ENCODE results near the gene DCDC2. TPM values are rescaled to one million over a fixed set of nuclear protein-coding genes. Genes with fewer than 3 reads are reported as not detected.

The DCDC2 gene
- total RNA-seq, 2 experiments from 2014 or later = 0.06 TPM; not detected in 1

- Histone ChIP-seq H3K36me3 (ENCODE audit: insufficient read depth, low read length) (no peaks in the 10 kb centered on the region), H3K27ac (ENCODE audit: low read depth, low read length, poor library complexity, severe bottlenecking) (no peak overlapping the region), H4K20me1 (ENCODE audit: insufficient read depth, low read length) (no peaks in the 10 kb centered on the region), H3K4me1 (ENCODE audit: insufficient read depth, low read length, poor library complexity, severe bottlenecking) (no peaks in the 10 kb centered on the region), H3K79me2 (ENCODE audit: insufficient read depth, low read depth, low read length) (no peaks in the 10 kb centered on the region), H3K4me3 (ENCODE audit: low read depth, low read length, poor library complexity, severe bottlenecking) (no peak overlapping the region), H2AFZ (ENCODE audit: low read length) (no peak overlapping the region), H3K9me3 (ENCODE audit: low read length) (no peaks in the 10 kb centered on the region), H3K4me2 (ENCODE audit: low read length) (no peak overlapping the region), H3K9me2 (ENCODE audit: insufficient read depth, low read length) (no peaks in the 10 kb centered on the region)
- ChIA-PET CTCF (ENCODE audit: unreplicated experiment) (no interaction called here), POLR2A (interaction anchor here (0.6 kb wide), 2 partner anchors 69 to 74 kb away, joined by 3 to 4 read pairs; no protein-coding TSS in a partner anchor)
- DNase-seq (ENCODE audit: low spot score) = no peak
- no TSS peak for BruUV-seq (replicated peaks)
- no peak for TF ChIP-seq EZH2phosphoT487 (IDR thresholded peaks at IDR 0.05; ENCODE audit: borderline replicate concordance, low read depth, low read length)
- TF ChIP-seq, protein P1, sequence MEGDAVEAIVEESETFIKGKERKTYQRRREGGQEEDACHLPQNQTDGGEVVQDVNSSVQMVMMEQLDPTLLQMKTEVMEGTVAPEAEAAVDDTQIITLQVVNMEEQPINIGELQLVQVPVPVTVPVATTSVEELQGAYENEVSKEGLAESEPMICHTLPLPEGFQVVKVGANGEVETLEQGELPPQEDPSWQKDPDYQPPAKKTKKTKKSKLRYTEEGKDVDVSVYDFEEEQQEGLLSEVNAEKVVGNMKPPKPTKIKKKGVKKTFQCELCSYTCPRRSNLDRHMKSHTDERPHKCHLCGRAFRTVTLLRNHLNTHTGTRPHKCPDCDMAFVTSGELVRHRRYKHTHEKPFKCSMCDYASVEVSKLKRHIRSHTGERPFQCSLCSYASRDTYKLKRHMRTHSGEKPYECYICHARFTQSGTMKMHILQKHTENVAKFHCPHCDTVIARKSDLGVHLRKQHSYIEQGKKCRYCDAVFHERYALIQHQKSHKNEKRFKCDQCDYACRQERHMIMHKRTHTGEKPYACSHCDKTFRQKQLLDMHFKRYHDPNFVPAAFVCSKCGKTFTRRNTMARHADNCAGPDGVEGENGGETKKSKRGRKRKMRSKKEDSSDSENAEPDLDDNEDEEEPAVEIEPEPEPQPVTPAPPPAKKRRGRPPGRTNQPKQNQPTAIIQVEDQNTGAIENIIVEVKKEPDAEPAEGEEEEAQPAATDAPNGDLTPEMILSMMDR (conservative IDR thresholded peaks at IDR 0.05; ENCODE audit: low read length) = no peak
- intact Hi-C loops (cut with micrococcal nuclease; ENCODE audit: unreplicated experiment) = no loop called here
Measured at GRCh38 chr6:24330137-24330732, 27.6 kb downstream of the DCDC2 start.

- Histone ChIP-seq H3K27ac (ENCODE audit: low read depth, low read length, poor library complexity, severe bottlenecking) (no peak overlapping the region), H3K4me1 (ENCODE audit: insufficient read depth, low read length, poor library complexity, severe bottlenecking) (no peaks in the 10 kb centered on the region), H3K36me3 (ENCODE audit: insufficient read depth, low read length) (no peaks in the 10 kb centered on the region), H3K9me2 (ENCODE audit: insufficient read depth, low read length) (no peaks in the 10 kb centered on the region), H3K9me3 (ENCODE audit: low read length) (no peaks in the 10 kb centered on the region), H3K79me2 (ENCODE audit: insufficient read depth, low read depth, low read length) (no peaks in the 10 kb centered on the region), H3K4me2 (ENCODE audit: low read length) (no peak overlapping the region), H4K20me1 (ENCODE audit: insufficient read depth, low read length) (no peaks in the 10 kb centered on the region), H2AFZ (ENCODE audit: low read length) (no peak overlapping the region), H3K4me3 (ENCODE audit: low read depth, low read length, poor library complexity, severe bottlenecking) (no peak overlapping the region)
- TF ChIP-seq, protein P1 (conservative IDR thresholded peaks at IDR 0.05; ENCODE audit: low read length) = no peak
- no peak for TF ChIP-seq EZH2phosphoT487 (IDR thresholded peaks at IDR 0.05; ENCODE audit: borderline replicate concordance, low read depth, low read length)
- ChIA-PET POLR2A (no interaction called here), CTCF (ENCODE audit: unreplicated experiment) (no interaction called here)
- no TSS peak for BruUV-seq (replicated peaks)
- no peak for DNase-seq (ENCODE audit: low spot score)
- intact Hi-C loops (cut with micrococcal nuclease; ENCODE audit: unreplicated experiment) = no loop called here
Measured at GRCh38 chr6:24329451-24329850, 28.4 kb downstream of the DCDC2 start.

DNA sequence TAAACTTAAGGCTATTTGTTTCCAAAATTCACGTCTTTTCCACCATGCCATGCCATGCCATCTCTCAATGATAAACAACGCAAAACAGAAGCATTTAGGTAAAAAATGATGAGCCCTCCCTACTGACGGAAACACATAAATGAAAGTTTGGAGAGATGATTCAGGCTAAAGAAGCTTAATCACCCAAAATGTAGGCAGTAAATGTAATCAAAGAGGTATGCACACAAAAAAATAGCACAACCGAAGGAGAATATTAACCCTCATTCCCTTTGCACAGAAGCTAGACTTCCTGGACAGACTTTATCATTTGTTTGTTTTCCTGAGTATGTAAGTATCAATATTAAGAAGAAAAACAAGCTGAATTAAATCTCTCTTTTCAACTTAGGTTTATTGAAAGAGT is 28.8 kb downstream of the DCDC2 start:
- Histone ChIP-seq H3K27ac (ENCODE audit: low read depth, low read length, poor library complexity, severe bottlenecking) (no peak overlapping the region), H3K79me2 (ENCODE audit: insufficient read depth, low read depth, low read length) (no peaks in the 10 kb centered on the region), H3K9me2 (ENCODE audit: insufficient read depth, low read length) (no peaks in the 10 kb centered on the region), H4K20me1 (ENCODE audit: insufficient read depth, low read length) (no peaks in the 10 kb centered on the region), H3K36me3 (ENCODE audit: insufficient read depth, low read length) (no peaks in the 10 kb centered on the region), H3K4me2 (ENCODE audit: low read length) (no peak overlapping the region), H3K4me3 (ENCODE audit: low read depth, low read length, poor library complexity, severe bottlenecking) (no peak overlapping the region), H3K4me1 (ENCODE audit: insufficient read depth, low read length, poor library complexity, severe bottlenecking) (no peaks in the 10 kb centered on the region), H2AFZ (ENCODE audit: low read length) (no peak overlapping the region), H3K9me3 (ENCODE audit: low read length) (no peaks in the 10 kb centered on the region)
- TF ChIP-seq, protein P1 (conservative IDR thresholded peaks at IDR 0.05; ENCODE audit: low read length) = no peak
- TF ChIP-seq EZH2phosphoT487 (IDR thresholded peaks at IDR 0.05; ENCODE audit: borderline replicate concordance, low read depth, low read length) = no peak
- no peak for DNase-seq (ENCODE audit: low spot score)
- intact Hi-C loops (cut with micrococcal nuclease; ENCODE audit: unreplicated experiment) = no loop called here
- ChIA-PET POLR2A (interaction anchor here (0.6 kb wide), 1 partner anchor 121 kb away, joined by 3 read pairs; no protein-coding TSS in a partner anchor), CTCF (ENCODE audit: unreplicated experiment) (no interaction called here)
- BruUV-seq (replicated peaks) = no TSS peak
